GM23248 (cell line): ENCODE data around the gene ANXA6. TPM values are rescaled to one million over a fixed set of nuclear protein-coding genes. Genes with fewer than 3 reads are reported as not detected.

Source experiments
- DNase-seq: peaks from one replicate; pipeline ENCODE4 v3.0.0-alpha.2; 2015
- H2AFZ ChIP-seq: fragments of 200-600 bp; sonication (generic); 2 replicates; pipeline ENCODE4 v1.6.1; 2016; ENCODE audit warnings: antibody characterized with exemption
- H3F3A ChIP-seq: fragments of 200-600 bp; sonication (generic); 2 replicates; pipeline ENCODE4 v1.6.1; 2016; ENCODE audit warnings: mild to moderate bottlenecking, antibody characterized with exemption, mixed run types; ENCODE audit not compliant: insufficient read depth
- H3K27ac ChIP-seq: fragments of 200-600 bp; sonication (generic); 2 replicates; pipeline ENCODE4 v1.5.1; 2016; ENCODE audit warnings: mild to moderate bottlenecking
- H3K27me3 ChIP-seq: fragments of 200-600 bp; sonication (generic); replicated peaks from 2 replicates; pipeline ENCODE4 v1.6.1; 2016; ENCODE audit warnings: mild to moderate bottlenecking; ENCODE audit not compliant: insufficient read depth
- H3K36me3 ChIP-seq: fragments of 200-600 bp; sonication (generic); 2 replicates; pipeline ENCODE4 v1.6.1; 2016; ENCODE audit warnings: low read depth, mild to moderate bottlenecking
- H3K4me1 ChIP-seq: fragments of 200-600 bp; sonication (generic); 2 replicates; pipeline ENCODE4 v1.6.1; 2016; ENCODE audit warnings: mild to moderate bottlenecking; ENCODE audit not compliant: insufficient read depth
- H3K4me2 ChIP-seq: fragments of 200-600 bp; sonication (generic); one replicate; pipeline ENCODE4 v1.6.1; 2016; ENCODE audit warnings: mild to moderate bottlenecking; ENCODE audit not compliant: unreplicated experiment
- H3K4me3 ChIP-seq: fragments of 200-600 bp; sonication (generic); 2 replicates; pipeline ENCODE4 v1.5.1; 2016; ENCODE audit warnings: mild to moderate bottlenecking
- H3K79me2 ChIP-seq: fragments of 200-600 bp; sonication (generic); 2 replicates; pipeline ENCODE4 v1.6.1; 2016; ENCODE audit warnings: mild to moderate bottlenecking; ENCODE audit not compliant: insufficient read depth
- H3K9ac ChIP-seq: fragments of 200-600 bp; sonication (generic); 2 replicates; pipeline ENCODE4 v1.6.1; 2016; ENCODE audit warnings: mild to moderate bottlenecking
- H3K9me2 ChIP-seq: fragments of 200-600 bp; sonication (generic); 2 replicates; pipeline ENCODE4 v1.6.1; 2016; ENCODE audit warnings: mixed run types, mild to moderate bottlenecking, moderate library complexity; ENCODE audit not compliant: insufficient read depth
- H3K9me3 ChIP-seq: fragments of 200-600 bp; sonication (generic); one replicate; pipeline ENCODE4 v1.6.1; 2017; ENCODE audit warnings: low read depth
- H4K20me1 ChIP-seq: fragments of 200-600 bp; sonication (generic); 2 replicates; pipeline ENCODE4 v1.6.0; 2016; ENCODE audit not compliant: insufficient read depth
- EZH2 ChIP-seq: fragments of 200-600 bp; sonication (generic); IDR thresholded peaks from 2 replicates; pipeline ENCODE4 v1.6.1; 2018; ENCODE audit warnings: antibody characterized with exemption, mild to moderate bottlenecking; ENCODE audit not compliant: insufficient read depth, poor library complexity, severe bottlenecking
- EZH2phosphoT487 ChIP-seq: fragments of 200-600 bp; sonication (generic); IDR thresholded peaks from 2 replicates; pipeline ENCODE4 v1.6.1; 2018; ENCODE audit warnings: antibody characterized with exemption, moderate library complexity, mild to moderate bottlenecking, low read depth; ENCODE audit not compliant: insufficient read depth
- WGBS, 2 experiments: methylation state at CpG; one replicate each; pipeline ENCODE4 v1.1.6; 2015 to 2017; ENCODE audit warnings: low lambda C conversion rate in 2 of 2, low coverage in 1 of 2; ENCODE audit errors: missing lambda C conversion rate in 2 of 2; 5-methylcytosine and 5-hydroxymethylcytosine counted together
- in situ Hi-C: fragments of 300-500 bp; cut with MboI; formaldehyde crosslinking; loops from 2 replicates; pipeline ENCODE4 v1.15.0; 2020
- polyA plus RNA-seq: library from polyadenylated mRNA; unstranded; fragments of >200 nt; fragmentation: Nextera tagmentation; extraction: Ambion mirVana; gene quantifications from 2 replicates; pipeline ENCODE4 v1.2.1, GENCODE V29; 2016
- total RNA-seq: library from RNA; depleted of rRNA; stranded (reverse); fragments of >200 nt; shearing (Covaris generic); gene quantifications from 2 replicates; pipeline ENCODE4 v1.2.3, GENCODE V29; 2014

ANXA6 gene
- total and polyA plus RNA-seq, 2 experiments from 2014 or later: 183 to 409 TPM

DNA sequence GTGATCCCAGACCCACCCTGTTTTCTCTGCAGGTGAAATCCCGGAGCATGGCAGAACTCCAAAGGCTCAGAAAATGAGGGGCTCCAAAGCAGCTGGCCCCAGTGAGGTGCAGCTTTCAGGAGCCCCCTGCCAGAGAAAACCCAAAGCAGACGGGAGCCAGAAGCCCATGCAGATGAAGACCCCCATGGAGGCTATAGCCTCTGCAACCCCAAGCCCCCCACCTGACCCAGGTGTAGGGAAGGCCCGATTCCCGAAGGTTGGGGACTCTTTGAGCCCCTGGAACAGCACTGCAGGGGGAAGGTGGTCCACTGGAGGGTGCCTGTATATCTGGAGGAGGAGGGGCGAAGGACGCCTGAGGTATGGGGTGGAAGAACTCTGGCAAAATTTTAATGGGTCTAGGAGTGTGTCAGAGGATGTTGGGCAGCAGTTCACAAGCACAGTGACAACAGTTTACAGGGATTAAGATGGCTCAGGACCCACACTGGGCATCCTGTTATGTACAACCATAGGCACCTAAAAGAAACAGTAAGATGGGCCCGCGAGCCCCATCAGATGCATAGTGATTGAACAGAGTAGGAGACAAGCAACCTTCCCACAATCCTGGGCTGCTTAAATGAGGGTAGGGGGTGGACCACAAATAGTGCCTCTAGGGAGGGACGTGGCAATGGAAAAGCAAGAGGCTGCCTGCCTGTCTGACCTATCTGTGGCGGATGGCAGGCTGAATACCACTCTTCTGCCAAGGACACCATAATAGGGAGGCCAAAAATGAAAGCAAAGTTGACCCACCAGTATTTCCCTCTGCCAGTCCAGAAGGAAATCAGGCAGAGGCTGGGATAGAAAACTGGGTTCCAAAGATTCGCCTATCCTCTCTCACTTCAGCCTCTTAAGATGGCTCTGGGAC is 16.4 kb upstream of the ANXA6 start:
- H3K9me2 ChIP-seq: no peaks in the 10 kb centered on the region
- in situ Hi-C loops: no loop called here
- H3K9ac ChIP-seq: no peak overlapping the region
- no peaks in the 10 kb centered on the region for H3K79me2 ChIP-seq
- no peak overlapping the region for H3K27ac ChIP-seq
- no peaks in the 10 kb centered on the region for H3F3A ChIP-seq
- no peak for TF ChIP-seq EZH2phosphoT487
- TF ChIP-seq EZH2: no peak
- H4K20me1 ChIP-seq: no peaks in the 10 kb centered on the region
- H3K27me3 ChIP-seq: no peaks in the 10 kb centered on the region
- H2AFZ ChIP-seq: no peak overlapping the region
- no peak overlapping the region for H3K4me2 ChIP-seq
- no peaks in the 10 kb centered on the region for H3K4me1 ChIP-seq
- H3K9me3 ChIP-seq: no peaks in the 10 kb centered on the region
- peak overlapping the region; percentile 57 for H3K4me3 ChIP-seq
- no peaks in the 10 kb centered on the region for H3K36me3 ChIP-seq
- no peak for DNase-seq
- WGBS, 2 experiments: 79 to 84% methylated on average over 11 of the region's 11 CpGs

DNA sequence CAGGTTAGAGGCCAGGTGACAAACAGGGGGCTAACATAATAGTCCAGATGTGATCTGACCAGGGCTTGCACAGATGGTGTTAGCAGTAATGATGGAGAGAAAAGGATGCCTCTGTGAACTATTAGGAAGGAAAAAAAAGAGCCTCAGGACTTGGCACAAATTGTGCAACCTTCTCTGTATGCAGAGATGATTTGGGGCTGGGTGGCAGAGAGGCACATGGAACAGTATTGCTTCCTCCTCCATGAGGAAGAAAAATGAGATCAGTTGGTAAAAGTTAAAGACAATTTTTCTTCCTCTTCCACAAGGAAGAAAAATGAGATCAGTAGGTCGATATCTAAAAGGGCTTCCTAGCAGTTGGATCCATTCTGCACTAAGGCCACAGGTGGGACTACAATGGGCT is 13.9 kb upstream of the ANXA6 start:
- in situ Hi-C loops: no loop called here
- DNase-seq: no peak
- Histone ChIP-seq H3K9me2 (no peaks in the 10 kb centered on the region), H3K36me3 (no peaks in the 10 kb centered on the region), H3K4me3 (no peak overlapping the region), H3K79me2 (no peaks in the 10 kb centered on the region), H3K4me1 (no peaks in the 10 kb centered on the region), H4K20me1 (no peaks in the 10 kb centered on the region), H3K27me3 (no peaks in the 10 kb centered on the region), H3F3A (no peaks in the 10 kb centered on the region), H3K9me3 (no peaks in the 10 kb centered on the region), H3K4me2 (no peak overlapping the region), H3K27ac (no peak overlapping the region), H3K9ac (no peak overlapping the region), H2AFZ (no peak overlapping the region)
- TF ChIP-seq EZH2phosphoT487 (no peak), EZH2 (no peak)
- WGBS, 2 experiments: 75 to 81% methylated on average over 1 of the region's 1 CpG

DNA sequence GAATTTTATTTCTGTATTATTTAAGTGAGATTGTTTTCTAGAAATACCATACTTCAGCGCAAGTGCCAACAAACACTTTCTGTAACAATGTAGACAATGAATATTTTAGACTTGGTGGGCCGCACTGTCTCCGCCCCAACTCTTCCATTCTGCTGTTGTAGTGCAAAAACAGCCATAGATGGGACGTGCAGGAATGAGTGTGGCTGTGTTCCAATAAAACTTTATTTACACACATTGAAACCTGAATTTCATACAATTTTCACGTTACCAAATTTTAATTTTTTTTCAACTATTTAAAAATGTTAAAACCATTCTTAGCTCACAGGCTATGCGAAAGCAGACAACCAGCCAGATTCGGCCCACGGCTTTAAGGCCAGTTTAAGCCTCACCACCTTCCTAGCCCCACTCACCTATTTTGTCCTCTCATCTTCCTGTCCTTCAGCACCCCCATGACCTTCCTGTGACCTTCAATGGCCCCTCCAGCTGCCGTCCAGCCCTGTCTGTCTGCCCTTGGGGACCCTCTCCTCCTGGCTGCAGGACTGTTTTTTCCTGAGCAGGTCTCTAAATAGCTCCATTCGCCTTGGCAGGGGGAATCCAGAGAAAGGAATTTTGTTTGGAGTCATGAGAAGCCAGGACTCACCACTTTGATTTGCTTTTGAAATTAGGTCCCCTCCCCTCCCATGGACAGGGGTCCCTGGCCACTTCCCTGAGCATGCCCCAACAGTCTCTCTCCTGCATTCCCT is 11.2 kb upstream of the ANXA6 start:
- H3K9ac ChIP-seq: no peak overlapping the region
- H3K36me3 ChIP-seq: no peaks in the 10 kb centered on the region
- no peak overlapping the region for H3K4me3 ChIP-seq
- TF ChIP-seq EZH2phosphoT487: no peak
- no peak for TF ChIP-seq EZH2
- H3K79me2 ChIP-seq: no peaks in the 10 kb centered on the region
- in situ Hi-C loops: no loop called here
- no peaks in the 10 kb centered on the region for H4K20me1 ChIP-seq
- H3K4me1 ChIP-seq: no peaks in the 10 kb centered on the region
- H3K4me2 ChIP-seq: no peak overlapping the region
- H3K9me2 ChIP-seq: no peaks in the 10 kb centered on the region
- H3F3A ChIP-seq: no peaks in the 10 kb centered on the region
- no peak overlapping the region for H3K27ac ChIP-seq
- H3K9me3 ChIP-seq: no peaks in the 10 kb centered on the region
- no peaks in the 10 kb centered on the region for H3K27me3 ChIP-seq
- H2AFZ ChIP-seq: no peak overlapping the region
- no peak for DNase-seq
- 79% methylated on average over 10 of the region's 10 CpGs for WGBS, 2 experiments

DNA sequence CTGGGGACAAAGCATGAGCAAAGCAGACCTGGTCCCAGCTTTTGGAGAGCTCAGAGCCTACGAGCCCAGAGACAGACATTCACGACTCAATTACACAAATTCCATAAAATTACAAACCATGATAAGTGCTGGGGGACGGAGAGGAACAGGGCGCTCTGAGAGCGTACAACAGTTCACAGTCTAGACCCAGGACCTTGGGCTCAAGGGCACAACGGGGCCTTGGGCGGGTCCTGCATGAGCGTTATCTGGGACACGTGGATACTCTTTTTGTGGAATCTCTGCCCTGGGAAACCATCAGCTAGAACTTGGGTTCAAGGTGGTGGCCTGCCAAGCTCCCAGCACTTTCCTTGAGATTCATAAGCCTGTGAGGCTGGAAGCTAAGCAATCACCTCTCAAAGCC is 9.4 kb upstream of the ANXA6 start:
- Histone ChIP-seq H3F3A (no peaks in the 10 kb centered on the region), H3K9me2 (no peaks in the 10 kb centered on the region), H3K4me1 (no peaks in the 10 kb centered on the region), H3K27ac (no peak overlapping the region), H3K9ac (no peak overlapping the region), H4K20me1 (no peaks in the 10 kb centered on the region), H3K9me3 (no peaks in the 10 kb centered on the region), H3K4me2 (no peak overlapping the region), H3K4me3 (no peak overlapping the region), H3K79me2 (no peaks in the 10 kb centered on the region), H2AFZ (no peak overlapping the region), H3K36me3 (no peaks in the 10 kb centered on the region), H3K27me3 (no peaks in the 10 kb centered on the region)
- TF ChIP-seq EZH2phosphoT487: no peak
- in situ Hi-C loops: no loop called here
- no peak for DNase-seq
- 82 to 86% methylated on average over 9 of the region's 9 CpGs for WGBS, 2 experiments
